DOHH2 (cell line): ENCODE results near the gene GPC6.

Experiments used
- CTCF ChIP-seq: fragments of 200-600 bp; sonication (generic); IDR thresholded peaks from one replicate; pipeline ENCODE4 v1.5.1; 2014; ENCODE audit warnings: antibody characterized with exemption, mild to moderate bottlenecking, low read depth, low read length; ENCODE audit not compliant: poor library complexity, severe bottlenecking
- EZH2phosphoT487 ChIP-seq: fragments of 200-600 bp; sonication (generic); IDR thresholded peaks from 2 replicates; pipeline ENCODE4 v1.6.1; 2017; ENCODE audit warnings: borderline replicate concordance, mild to moderate bottlenecking, antibody characterized with exemption, low read length, moderate library complexity, mixed read lengths

GRCh38 chr13:94311893-94312292, 1085.3 kb downstream of the GPC6 start:
- TF ChIP-seq CTCF (no peak), EZH2phosphoT487 (no peak)
